ENCODE data around the gene TPD52L1.
A peak's percentile ranks its signal among the peaks of the same experiment; 100 is the strongest.

TPD52L1 gene

DNA sequence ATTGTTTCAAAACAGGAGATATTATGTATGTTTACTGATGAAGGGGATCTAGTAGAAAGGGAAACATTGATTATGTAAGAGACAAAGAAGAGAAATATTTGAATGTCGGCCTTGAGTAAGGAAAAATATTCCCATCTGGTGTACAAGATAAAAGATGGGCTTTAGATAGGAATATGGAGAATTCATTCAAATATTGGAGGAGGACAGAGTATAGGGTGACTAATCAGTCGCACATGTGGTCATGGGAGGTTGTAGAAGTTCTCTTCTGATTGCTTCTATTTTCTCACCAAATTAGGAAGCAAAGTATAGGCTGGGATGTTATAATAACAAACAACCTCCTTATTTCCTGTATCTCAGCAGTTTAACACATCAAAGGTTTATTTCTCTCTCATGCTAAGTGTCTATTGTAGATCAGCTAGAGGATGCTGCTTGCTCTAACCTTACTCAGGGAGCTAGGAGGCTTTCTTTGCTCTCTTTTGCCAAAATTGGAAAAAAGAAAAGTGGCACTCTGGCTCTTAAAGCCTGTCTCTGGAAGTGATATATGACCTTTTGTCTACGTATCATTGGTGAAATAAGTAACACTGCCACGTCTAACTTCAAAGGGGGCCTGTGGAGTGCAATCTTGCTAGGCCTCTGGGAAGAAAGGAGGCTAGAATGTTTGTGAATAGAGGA is 149.4 kb downstream of the TPD52L1 start:
- Mint-ChIP-seq H3K36me3 (ENCODE audit: low read depth) (peaks cover 21% of the 10 kb centered on the region), H3K27ac (peak overlapping the region; percentile 0), H3K4me1 (ENCODE audit: low read depth) (peaks cover 35% of the 10 kb centered on the region), H3K4me3 (peak overlapping the region; percentile 89), H3K27me3 (ENCODE audit: low read depth) (peaks cover 39% of the 10 kb centered on the region), H3K9me3 (no peaks in the 10 kb centered on the region)
- no peak for DNase-seq (ENCODE audit: low spot score)

DNA sequence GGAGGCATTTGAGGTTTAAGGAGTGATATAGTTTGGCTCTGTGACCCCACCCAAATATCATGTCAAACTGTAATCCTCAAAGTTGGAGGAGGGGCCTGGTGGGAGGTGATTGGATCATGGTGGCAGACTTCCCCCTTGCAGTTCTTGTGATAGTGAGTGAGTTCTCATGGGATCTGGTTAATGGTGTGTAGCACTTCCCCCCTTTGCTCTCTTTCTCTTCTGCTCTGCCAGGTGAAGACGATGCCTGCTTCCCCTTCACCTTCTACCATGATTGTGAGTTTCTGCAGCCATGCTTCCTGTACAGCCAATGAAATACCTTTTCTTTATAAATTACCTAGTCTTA is 149.9 kb downstream of the TPD52L1 start:
- H3K4me1 Mint-ChIP-seq (ENCODE audit: low read depth): peaks cover 37% of the 10 kb centered on the region
- DNase-seq (ENCODE audit: low spot score): no peak
- no peak overlapping the region for H3K27ac Mint-ChIP-seq
- H3K27me3 Mint-ChIP-seq (ENCODE audit: low read depth): peaks cover 42% of the 10 kb centered on the region
- no peaks in the 10 kb centered on the region for H3K9me3 Mint-ChIP-seq
- peak overlapping the region; percentile 22 for H3K4me3 Mint-ChIP-seq
- H3K36me3 Mint-ChIP-seq (ENCODE audit: low read depth): peaks cover 18% of the 10 kb centered on the region

DNA sequence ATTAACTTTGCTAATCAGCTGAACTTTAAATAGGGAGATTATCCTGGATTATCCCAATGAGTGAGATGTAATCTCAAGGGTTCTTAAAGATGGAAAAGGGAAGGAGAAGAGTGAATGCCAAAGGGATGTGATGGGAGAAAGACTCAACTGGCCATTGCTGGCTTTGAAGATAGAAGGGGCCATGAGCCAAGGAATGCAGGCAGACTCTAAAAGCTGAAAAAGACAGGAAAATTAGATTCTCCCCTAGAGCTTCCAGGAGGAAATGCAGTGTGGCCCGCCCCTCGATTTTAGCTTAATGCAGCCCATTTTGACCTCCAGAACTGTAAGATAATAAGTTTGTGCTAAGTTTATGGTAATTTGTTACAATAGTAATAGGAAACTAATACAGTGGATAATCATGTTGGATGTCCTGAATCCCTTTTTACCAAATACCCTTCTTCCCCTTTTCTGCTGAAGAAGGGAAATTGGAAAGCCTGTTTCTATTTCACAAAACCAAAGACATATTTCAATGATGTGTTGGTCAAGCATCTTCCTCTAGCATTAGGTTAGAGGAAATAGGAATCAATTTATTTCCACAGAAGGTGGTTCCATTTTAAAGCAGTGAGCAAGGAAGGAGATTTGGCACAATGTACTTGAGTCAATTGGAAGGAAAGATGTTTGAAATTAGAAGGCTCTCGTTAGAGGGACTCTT is 151.5 kb downstream of the TPD52L1 start:
- Mint-ChIP-seq H3K27me3 (ENCODE audit: low read depth) (peaks cover 45% of the 10 kb centered on the region), H3K36me3 (ENCODE audit: low read depth) (peaks cover 6% of the 10 kb centered on the region), H3K27ac (no peak overlapping the region), H3K4me1 (ENCODE audit: low read depth) (peaks cover 34% of the 10 kb centered on the region), H3K4me3 (no peak overlapping the region), H3K9me3 (no peaks in the 10 kb centered on the region)
- DNase-seq (ENCODE audit: low spot score): no peak

DNA sequence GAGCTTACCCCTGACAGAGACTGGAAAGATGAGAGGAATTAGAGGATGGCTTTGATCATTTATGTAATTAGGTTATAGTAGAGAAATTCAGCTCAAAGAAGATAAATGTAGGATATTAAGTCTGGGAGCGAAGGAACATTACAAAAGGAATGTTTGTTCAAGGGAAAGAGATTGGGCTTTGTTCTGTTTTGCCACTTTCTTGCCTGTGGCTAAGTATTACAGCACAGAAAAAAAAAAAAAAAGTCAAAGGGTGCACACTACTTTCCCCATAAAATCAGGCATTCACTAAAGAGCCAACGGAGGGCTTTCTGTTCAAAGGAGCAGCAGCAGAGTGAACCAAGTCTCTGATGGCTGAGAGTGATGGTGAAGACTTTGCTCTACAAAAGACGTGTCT is 153.2 kb downstream of the TPD52L1 start:
- peaks cover 23% of the 10 kb centered on the region for H3K4me1 Mint-ChIP-seq (ENCODE audit: low read depth)
- H3K36me3 Mint-ChIP-seq (ENCODE audit: low read depth): peaks cover 2% of the 10 kb centered on the region
- H3K27me3 Mint-ChIP-seq (ENCODE audit: low read depth): peaks cover 50% of the 10 kb centered on the region
- H3K4me3 Mint-ChIP-seq: no peak overlapping the region
- DNase-seq (ENCODE audit: low spot score): no peak
- no peaks in the 10 kb centered on the region for H3K9me3 Mint-ChIP-seq
- no peak overlapping the region for H3K27ac Mint-ChIP-seq

DNA sequence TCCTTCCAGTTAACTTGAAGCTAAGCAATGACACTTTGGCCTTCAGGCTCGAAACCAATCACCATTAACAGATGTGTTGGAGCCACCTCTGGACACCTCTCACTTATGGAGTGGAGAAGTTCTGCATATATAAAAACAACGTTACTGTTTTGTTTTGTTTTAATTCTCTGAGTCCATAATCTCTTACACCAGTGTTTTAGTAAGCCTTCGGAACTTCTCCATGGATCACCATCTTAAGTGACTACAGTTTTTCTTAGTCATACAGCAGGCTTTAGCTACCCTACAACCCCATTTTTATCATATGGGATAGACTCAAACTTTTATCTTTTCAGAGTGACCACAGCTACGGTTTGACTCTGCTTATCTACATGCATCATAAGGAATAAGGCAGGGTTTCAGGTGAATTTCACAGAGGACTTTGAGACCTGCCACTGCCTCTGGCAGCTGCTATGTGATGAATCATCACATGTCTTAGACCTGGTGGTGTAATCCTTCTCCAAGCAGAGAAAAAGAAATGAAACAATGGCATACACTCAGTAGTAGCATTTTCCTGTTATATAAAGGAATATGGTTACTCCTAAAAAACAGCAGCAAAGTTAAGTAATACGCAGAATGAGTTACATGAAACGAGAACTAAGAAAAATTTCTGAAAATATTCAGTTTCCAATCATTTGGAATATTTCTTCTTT is 153.7 kb downstream of the TPD52L1 start:
- no peak overlapping the region for H3K27ac Mint-ChIP-seq
- H3K4me1 Mint-ChIP-seq (ENCODE audit: low read depth): peaks cover 21% of the 10 kb centered on the region
- no peak overlapping the region for H3K4me3 Mint-ChIP-seq
- DNase-seq (ENCODE audit: low spot score): no peak
- no peaks in the 10 kb centered on the region for H3K9me3 Mint-ChIP-seq
- H3K36me3 Mint-ChIP-seq (ENCODE audit: low read depth): no peaks in the 10 kb centered on the region
- peaks cover 52% of the 10 kb centered on the region for H3K27me3 Mint-ChIP-seq (ENCODE audit: low read depth)

DNA sequence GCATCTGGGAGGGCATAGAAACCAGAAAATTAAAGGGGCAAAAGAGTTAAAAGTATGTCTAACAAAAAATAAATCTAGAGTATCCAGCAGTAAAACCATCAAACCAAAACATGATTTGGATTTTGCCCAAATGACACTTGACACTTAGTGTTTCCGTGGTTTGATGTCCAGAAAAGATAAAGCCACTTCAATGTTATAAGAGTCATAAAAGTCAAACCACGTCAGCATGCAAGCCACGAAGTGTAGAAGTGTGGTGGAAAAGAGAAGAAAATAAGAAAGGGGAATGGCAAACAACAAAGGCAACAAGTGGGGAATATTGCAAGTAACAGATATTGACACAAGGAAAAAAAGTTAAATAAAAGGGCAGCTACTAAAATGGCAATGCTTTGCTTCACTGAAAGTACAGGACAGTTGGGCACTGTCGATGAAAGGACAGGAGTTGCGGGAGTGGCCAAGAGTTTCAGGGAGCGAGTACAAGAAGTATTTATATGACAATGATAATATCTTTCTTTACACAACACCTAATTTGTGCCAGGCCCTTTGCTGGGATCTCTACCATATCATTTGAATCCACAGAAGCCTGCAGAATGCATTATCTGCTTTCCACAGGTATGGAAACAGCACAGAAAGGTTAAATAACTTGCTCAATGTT is 154.5 kb downstream of the TPD52L1 start:
- peak; percentile 36 for DNase-seq (ENCODE audit: low spot score)
- peaks cover 14% of the 10 kb centered on the region for H3K4me1 Mint-ChIP-seq (ENCODE audit: low read depth)
- no peaks in the 10 kb centered on the region for H3K36me3 Mint-ChIP-seq (ENCODE audit: low read depth)
- H3K27ac Mint-ChIP-seq: no peak overlapping the region
- H3K27me3 Mint-ChIP-seq (ENCODE audit: low read depth): peaks cover 56% of the 10 kb centered on the region
- H3K4me3 Mint-ChIP-seq: no peak overlapping the region
- H3K9me3 Mint-ChIP-seq: no peaks in the 10 kb centered on the region

DNA sequence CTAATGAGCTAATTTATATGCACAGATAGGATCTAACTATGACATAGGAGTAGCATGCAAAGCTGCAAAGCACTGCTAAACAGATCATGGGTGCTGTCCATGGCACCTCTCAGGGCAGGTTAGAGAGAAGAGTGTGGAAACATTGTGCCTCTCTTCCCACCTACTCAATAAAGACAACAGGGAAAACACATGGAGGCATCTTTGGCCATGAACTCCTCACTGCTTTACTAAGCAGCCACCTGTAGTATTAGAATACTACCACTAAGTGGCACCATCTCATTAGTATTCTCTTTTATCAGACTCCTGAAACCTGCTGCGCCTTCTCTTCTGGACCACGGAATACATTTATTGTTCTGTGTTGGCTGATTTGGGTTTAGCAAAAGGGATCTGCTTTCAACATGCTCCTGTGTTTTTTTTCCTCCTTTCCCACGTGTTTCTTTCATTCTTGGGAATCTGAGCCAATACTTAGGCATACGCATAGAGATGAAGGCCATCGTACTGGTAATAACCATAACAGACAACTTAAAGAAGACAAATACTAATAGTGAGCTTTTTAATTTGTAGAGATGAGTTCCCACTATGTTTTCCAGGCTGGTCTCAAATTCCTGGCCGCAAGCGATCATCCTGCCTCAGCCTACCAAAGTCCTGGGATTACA is 157.5 kb downstream of the TPD52L1 start:
- Mint-ChIP-seq H3K36me3 (ENCODE audit: low read depth) (no peaks in the 10 kb centered on the region), H3K4me1 (ENCODE audit: low read depth) (peaks cover 9% of the 10 kb centered on the region), H3K27ac (no peak overlapping the region), H3K4me3 (no peak overlapping the region), H3K9me3 (no peaks in the 10 kb centered on the region), H3K27me3 (ENCODE audit: low read depth) (peaks cover 30% of the 10 kb centered on the region)
- DNase-seq (ENCODE audit: low spot score): no peak

DNA sequence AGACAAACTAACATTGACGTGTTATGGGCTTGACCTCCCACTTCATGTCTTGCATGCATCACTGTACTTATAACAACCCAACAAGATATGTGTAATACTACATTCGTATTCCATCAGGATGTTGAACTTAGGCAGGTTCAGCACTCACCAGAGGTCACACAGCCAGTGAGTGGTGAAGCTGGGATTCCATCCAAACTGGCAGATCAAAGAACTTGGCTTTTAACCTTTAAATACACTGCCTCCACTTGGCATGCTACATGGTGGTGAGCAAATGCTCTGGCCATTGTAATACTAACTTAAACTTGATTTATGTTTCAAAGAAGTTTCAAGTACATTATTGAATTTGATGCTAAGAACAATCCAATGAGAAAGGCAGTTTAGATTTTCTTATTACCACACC is 158.9 kb downstream of the TPD52L1 start:
- H3K36me3 Mint-ChIP-seq (ENCODE audit: low read depth): no peaks in the 10 kb centered on the region
- H3K4me3 Mint-ChIP-seq: no peak overlapping the region
- no peaks in the 10 kb centered on the region for H3K9me3 Mint-ChIP-seq
- H3K27ac Mint-ChIP-seq: no peak overlapping the region
- peaks cover 24% of the 10 kb centered on the region for H3K27me3 Mint-ChIP-seq (ENCODE audit: low read depth)
- H3K4me1 Mint-ChIP-seq (ENCODE audit: low read depth): peaks cover 8% of the 10 kb centered on the region
- DNase-seq (ENCODE audit: low spot score): no peak

DNA sequence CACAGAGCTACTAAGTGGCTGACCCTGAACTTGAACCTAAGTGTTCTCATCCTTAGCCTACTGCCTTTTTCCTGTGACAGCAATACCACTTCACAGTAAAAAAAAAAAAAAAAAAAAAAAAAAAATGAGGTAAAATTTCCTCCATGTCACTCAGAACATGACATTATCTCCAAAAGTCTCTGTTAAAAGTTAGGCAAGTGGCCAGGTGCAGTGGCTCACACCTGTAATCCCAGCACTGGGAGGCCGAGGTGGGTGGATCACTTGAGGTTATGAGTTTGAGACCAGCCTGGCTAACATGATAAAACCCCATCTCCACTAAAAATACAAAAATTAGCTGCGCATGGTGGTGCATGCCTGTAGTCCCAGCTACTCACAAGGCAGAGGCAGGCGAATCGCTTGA is 159.4 kb downstream of the TPD52L1 start:
- H3K9me3 Mint-ChIP-seq: no peaks in the 10 kb centered on the region
- H3K4me1 Mint-ChIP-seq (ENCODE audit: low read depth): peaks cover 5% of the 10 kb centered on the region
- H3K27ac Mint-ChIP-seq: no peak overlapping the region
- H3K27me3 Mint-ChIP-seq (ENCODE audit: low read depth): peaks cover 20% of the 10 kb centered on the region
- no peaks in the 10 kb centered on the region for H3K36me3 Mint-ChIP-seq (ENCODE audit: low read depth)
- H3K4me3 Mint-ChIP-seq: no peak overlapping the region
- no peak for DNase-seq (ENCODE audit: low spot score)

Measured in T-helper 2 cell treated with Interferon-gamma antibody and Interleukin-4, amounts not matched to agents 5 μg/mL and 100 μg/mL, for 36 hours (primary cell).